ENCODE results near the gene GRIN3A. TPM values are rescaled to one million over a fixed set of nuclear protein-coding genes. Genes with fewer than 3 reads are reported as not detected.

The GRIN3A gene
- total RNA-seq (ENCODE audit: low replicate concordance): not detected in 2 replicates

GRCh38 chr9:101738566-101739183, at the start of gene GRIN3A:
Gene GRIN3A, minus strand, starts transcription at chr9:101738647. Its CDS starts 668 bp downstream, at chr9:101737979.

GRCh38 chr9:101594796-101595195, 143.7 kb downstream of the GRIN3A start, which contains the start of gene PPP3R2:
Gene PPP3R2, minus strand, starts transcription at chr9:101594969. Its CDS starts 48 bp downstream, at chr9:101594921.

GRCh38 chr9:101533334-101534204, 204.9 kb downstream of the GRIN3A start, which contains the start of gene RNF20:
Gene RNF20, plus strand, starts transcription at chr9:101533853. Its CDS starts 1,571 bp downstream, at chr9:101535424.

Other genes with a start within 250 kb of the GRIN3A start
- gene RNF20, start 204.8 kb downstream of the GRIN3A start, total RNA-seq (ENCODE audit: low replicate concordance): 22.3 and 32.9 TPM in 2 replicates
- not detected in 2 replicates for gene PPP3R2, start 143.7 kb downstream of the GRIN3A start, total RNA-seq (ENCODE audit: low replicate concordance)

Measured in smooth muscle cell of the coronary artery (primary cell).